Jurkat, Clone E6-1 (cell line): ENCODE measurements around the gene RLF.
A peak's percentile ranks its signal among the peaks of the same experiment; 100 is the strongest.

ENCODE experiments used
- DNase-seq: peaks from one replicate; pipeline ENCODE4 v3.0.0-alpha.2; 2011; ENCODE audit warnings: low read depth, low spot score
- H3K4me3 ChIP-seq: 2 replicates; pipeline ENCODE4 v1.5.1; 2011; ENCODE audit warnings: mild to moderate bottlenecking, low read length, control low read depth, moderate library complexity

The RLF gene

DNA sequence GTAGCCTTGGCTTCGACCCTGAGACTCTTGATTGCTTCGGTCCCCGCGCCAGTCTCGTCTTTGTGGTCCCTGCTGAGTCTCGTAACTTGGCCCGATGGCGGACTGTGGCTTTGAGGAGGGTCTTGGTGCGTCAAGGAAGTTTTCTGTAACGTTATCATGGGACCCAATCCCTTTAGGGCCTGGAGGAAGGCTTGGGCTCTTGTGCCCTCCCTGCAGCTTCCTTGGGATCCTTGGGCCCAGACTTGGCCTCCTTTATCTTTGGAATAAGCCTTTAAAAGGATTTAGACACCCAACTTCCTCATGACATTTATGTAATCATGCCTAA lies 97.2 kb downstream of the RLF start:
- no peak for DNase-seq
- H3K4me3 ChIP-seq = peak overlapping the region; percentile 98

DNA sequence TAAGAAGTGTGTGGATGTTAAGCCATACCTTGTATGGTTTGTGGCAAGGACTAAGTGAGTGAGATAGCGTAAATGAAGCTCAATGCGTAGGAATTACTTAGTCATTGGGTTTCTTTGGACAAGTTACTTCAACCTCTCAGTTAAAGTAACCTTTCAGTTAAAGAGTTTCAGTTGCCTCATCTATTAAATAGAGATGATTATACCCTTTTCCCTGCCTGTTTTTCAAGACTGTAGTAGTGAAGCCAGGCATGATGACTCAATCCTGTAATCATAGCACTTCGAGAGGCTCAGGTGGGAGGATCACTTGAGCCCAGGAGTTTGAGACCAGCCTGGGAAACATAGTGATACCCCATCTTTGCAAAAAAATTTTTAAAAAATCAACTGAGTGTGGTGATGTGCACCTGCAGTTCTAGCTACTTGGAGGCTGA lies 103.2 kb downstream of the RLF start:
- H3K4me3 ChIP-seq = no peak overlapping the region
- DNase-seq = no peak

DNA sequence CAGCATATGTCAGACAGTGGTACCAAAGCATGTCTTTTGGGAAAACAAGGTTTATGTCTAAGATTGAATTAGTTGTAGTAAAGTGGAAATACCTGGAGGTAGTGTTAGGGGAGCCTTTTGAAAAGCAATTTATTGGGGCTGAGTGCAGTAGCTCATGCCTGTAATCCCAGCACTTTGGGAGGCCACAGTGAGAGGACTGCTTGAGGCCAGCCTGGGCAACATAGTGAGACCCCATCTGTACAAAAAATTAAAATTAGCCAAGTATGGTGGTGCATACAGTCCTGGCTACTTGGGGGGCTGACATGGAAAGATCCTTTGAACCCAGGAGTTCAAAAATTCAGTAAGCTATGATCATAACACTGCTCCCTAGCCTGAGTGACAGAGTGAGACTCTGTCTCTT lies 104.1 kb downstream of the RLF start:
- H3K4me3 ChIP-seq = no peak overlapping the region
- DNase-seq = no peak

DNA sequence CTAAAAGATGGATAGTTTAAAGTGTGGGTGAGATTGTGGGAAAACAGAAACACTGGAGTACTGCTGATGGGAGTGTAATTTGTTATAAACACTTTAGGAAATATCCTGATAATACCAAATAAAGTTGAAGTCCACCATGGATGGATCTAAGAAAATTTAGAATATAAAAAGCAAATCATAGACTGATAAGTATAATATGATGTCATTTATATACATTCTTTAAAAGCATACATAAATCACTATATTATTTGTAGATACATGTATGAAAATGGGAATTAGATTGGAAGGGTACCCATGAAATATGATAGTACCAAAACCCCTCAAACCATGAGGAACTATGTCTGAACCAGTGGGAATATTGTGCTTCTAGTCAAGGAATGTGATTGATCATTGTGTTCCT lies 104.7 kb downstream of the RLF start:
- no peak overlapping the region for H3K4me3 ChIP-seq
- no peak for DNase-seq

DNA sequence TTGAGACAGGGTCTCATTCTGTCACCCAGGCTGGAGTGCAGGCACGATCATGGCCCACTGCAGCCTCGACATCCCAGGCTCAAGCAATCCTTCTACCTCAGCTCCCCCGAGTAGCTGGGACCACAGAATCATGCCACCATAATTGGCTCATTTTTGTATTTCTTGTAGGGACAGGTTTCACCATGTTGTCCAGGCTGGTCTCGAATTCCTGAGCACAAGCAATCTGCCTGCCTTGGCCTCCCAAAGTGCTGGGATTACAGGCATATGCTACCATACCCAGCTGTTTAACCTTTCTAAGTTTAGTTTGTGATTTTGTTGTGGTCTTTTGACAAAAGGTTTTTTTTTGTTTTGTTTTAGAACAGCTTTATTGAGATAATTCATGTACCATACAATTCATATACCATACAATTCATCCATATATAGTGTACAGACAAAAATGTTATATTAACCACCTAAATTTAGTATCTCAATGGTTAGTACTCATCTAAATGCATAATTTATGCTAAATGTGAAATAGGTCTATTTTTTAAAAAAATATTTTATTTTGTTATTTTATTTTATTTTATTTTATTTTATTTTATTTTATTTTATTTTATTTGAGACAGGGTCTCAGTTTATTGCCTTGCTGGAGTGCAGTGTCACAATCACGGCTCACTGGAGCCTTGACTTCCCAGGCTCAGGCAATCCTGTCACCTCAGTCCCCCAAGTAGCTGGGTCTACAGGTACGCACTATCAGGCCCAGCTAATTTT lies 105.8 kb downstream of the RLF start:
- H3K4me3 ChIP-seq = no peak overlapping the region
- no peak for DNase-seq

DNA sequence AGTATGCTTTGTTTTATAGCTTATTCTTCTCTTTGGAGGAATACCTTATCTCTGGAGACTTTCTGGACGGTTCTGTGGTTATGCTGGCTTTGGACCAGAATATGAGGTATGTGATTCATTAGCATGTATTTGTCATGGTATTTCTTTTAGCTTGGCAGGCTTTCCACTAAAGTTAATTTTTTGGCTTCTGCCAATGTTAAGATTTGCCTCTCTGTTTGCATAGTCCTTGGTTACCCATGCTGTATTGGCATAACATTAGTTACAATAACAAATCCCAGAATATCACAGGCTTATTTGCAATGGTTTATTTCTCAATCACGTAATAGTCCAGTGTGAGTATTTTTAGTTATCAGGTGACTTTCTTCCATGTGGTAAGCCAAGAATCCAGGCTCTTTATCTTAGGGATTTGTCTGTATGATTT lies 106.6 kb downstream of the RLF start:
- no peak for DNase-seq
- no peak overlapping the region for H3K4me3 ChIP-seq

DNA sequence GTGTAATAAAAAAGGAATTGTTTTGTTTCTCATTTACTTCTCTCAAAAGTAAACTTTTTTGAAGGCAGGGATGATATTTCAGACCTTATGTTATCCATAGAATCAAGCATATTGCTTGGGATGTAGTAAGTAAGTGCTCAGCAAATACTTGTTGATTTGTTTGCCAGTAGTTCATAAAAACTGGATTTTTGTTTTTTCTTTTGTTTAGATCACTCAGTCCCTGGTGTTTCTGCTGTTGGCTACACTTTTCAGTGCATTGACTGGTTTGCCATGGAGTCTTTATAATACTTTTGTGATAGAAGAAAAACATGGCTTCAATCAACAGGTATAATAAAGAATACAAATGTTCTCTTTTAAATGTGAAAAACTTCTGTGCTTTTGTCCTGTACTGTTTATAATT lies 107.0 kb downstream of the RLF start:
- DNase-seq = no peak
- no peak overlapping the region for H3K4me3 ChIP-seq

DNA sequence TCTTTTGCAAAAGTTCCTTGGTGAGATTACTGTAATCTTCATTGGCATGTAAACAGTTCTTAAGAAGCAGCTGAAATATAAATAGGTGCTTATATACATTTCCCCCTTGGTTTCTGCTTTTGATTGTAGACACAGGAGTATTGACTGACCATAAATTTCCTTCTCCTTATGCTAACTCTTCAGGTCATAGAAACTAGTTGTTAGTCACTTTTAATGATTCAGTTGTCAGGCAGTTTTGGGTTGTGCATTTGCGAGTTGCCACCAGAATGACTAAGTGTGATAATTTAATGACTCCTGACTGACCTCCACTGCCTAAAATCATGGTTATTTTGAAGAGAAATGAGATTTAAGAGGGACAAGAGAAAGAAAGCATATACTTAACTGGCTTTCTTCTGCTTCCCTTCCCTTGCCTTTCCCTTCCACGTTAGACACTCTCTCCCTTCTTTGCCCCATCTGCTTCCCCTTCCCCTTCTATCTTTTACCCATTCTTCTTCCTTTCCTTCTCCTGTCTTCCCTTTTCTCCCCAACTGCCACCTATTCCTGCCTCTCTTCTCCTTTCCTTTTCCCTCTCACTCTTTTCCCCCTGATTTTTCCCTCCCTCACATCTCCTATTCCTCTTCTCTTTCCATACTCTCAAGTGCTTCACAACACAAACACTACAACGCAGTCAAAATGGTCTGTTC lies 109.1 kb downstream of the RLF start:
- no peak for DNase-seq
- H3K4me3 ChIP-seq = no peak overlapping the region

DNA sequence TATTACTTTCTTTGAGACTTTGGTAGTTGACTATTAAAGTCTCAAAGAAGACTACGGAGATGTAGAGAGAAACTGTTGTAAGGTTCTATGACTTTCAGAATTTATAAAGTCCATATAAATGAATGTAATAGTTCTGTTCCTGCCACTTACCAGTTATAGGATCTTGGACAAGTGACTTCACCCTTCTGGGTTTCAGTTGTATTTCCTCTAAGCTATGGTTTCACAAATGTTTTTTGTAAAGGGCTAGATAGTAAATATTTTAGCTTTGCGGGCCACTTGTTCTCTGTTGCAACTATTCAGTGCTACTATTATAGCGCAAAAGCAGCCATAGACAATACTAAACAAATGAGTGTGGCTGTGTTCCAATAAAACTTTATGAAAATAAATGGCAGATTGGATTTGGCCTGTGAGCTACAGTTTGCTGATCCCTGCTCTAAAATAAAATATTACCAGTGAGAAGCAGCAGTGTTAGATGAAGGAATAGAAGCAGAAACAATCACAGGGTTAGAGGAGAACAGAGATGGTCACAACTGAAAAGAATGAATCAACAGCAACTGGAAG lies 111.5 kb downstream of the RLF start:
- no peak for DNase-seq
- H3K4me3 ChIP-seq = no peak overlapping the region

DNA sequence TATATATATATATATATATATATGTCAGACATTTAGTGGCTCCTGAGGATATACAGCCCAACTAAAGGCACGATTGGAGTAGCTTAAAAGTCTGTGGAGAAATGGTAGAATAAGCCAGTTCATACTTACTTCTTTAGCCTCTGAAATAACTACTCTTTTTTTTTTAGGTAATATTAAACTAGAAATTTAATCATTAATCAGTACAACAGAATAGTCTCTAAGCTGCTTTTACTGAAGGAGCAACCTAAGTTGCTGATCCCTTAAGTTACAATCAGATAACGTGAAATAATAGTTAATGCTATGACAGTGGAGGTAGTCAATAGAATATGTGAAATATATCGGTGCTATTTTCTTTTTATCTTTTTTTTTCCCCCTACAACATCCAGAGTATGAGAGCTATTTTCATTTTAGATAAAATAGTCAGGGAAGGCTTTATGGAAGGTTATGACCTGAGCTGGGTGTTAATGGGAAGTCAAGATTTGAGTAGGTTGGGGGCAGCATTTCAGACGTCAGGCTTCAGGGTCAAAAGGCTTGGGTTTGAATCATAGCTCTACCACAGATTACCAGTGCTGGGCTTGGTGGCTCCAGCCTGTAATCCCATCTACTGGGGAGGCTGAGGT lies 112.5 kb downstream of the RLF start:
- no peak for DNase-seq
- H3K4me3 ChIP-seq = no peak overlapping the region

DNA sequence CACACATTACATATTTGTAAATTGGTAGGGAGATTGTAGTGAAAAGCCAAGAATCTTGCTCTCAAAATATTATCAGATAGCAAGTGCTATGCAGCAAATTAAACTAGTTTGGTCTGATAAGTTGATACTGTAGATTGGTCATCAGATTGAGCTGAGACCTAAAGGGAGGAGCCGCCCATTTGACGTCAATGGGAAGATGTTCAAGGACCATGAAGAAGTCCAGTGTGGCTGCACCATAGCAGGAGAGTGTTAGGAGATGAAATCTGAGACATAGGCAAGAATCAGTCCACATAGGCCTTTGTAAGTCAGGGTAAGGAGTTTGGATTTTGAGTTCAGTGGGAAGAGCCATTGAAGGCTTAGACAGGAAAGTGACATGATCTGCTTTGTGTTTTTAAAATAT lies 113.1 kb downstream of the RLF start:
- DNase-seq = no peak
- H3K4me3 ChIP-seq = no peak overlapping the region

DNA sequence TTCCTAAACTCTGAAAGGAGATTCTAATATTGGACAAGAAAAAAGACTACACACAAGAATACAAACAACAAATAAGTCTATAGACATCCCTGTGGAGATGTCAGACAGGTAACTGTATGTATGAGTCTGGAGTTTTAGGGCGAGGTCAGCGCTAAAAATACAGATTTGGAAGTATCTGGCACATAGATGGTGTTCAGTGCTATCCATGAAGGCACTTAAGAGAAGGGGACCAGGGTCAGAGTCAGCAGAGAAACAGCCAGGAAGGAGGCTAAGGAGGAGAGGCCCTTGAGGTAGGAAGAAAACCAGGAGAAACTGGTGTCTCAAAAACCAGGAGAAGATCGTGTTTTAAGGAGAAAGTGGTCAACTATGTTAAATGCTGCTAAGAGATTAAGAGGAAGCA lies 114.9 kb downstream of the RLF start:
- DNase-seq = no peak
- H3K4me3 ChIP-seq = no peak overlapping the region

DNA sequence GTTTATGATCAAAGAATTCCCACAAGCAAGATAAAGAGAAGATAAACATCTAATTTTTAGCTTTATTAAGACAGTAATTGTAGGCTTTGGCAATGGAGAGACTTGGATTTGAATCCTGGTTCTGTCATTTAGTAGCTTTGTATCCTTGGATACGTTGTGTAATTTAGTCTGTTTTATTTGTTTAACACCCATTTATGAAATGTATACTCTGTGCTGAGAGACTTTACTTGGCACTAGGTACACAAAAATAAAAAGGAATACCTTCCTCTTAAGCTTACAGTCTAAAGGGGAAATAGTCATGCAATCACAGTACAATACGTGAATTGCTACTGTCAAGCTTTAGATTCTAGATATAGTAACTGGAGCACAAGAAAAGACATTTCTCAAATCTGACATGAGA lies 120.7 kb downstream of the RLF start:
- no peak for DNase-seq
- H3K4me3 ChIP-seq = no peak overlapping the region
